Measurements from ENCODE around the gene PAPPA2.

- TF ChIP-seq, protein P1, sequence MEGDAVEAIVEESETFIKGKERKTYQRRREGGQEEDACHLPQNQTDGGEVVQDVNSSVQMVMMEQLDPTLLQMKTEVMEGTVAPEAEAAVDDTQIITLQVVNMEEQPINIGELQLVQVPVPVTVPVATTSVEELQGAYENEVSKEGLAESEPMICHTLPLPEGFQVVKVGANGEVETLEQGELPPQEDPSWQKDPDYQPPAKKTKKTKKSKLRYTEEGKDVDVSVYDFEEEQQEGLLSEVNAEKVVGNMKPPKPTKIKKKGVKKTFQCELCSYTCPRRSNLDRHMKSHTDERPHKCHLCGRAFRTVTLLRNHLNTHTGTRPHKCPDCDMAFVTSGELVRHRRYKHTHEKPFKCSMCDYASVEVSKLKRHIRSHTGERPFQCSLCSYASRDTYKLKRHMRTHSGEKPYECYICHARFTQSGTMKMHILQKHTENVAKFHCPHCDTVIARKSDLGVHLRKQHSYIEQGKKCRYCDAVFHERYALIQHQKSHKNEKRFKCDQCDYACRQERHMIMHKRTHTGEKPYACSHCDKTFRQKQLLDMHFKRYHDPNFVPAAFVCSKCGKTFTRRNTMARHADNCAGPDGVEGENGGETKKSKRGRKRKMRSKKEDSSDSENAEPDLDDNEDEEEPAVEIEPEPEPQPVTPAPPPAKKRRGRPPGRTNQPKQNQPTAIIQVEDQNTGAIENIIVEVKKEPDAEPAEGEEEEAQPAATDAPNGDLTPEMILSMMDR (conservative IDR thresholded peaks at IDR 0.05 in 1 of 2, IDR thresholded peaks at IDR 0.05 in 1 of 2; ENCODE audit: low read depth in 1 of 2, low read length in 2 of 2): peak; percentile 5 to 8
- TF ChIP-seq EZH2 (IDR thresholded peaks at IDR 0.05; ENCODE audit: low read length, missing control alignments): no peak
These were observed 283.0 kb downstream of the PAPPA2 start for GRCh38 chr1:176745945-176746344.

Measured in fibroblast of lung (primary cell).